Measurements from ENCODE around the gene STKLD1. TPM values are rescaled to one million over a fixed set of nuclear protein-coding genes. Genes with fewer than 3 reads are reported as not detected.

Gene STKLD1
- total and polyA plus RNA-seq, 9 of the 15 experiments (the other 6 are each of a cell fraction or from before 2014, with no cell fraction given), result 0.10 to 0.65 (median 0.33) TPM; not detected in 2

DNA sequence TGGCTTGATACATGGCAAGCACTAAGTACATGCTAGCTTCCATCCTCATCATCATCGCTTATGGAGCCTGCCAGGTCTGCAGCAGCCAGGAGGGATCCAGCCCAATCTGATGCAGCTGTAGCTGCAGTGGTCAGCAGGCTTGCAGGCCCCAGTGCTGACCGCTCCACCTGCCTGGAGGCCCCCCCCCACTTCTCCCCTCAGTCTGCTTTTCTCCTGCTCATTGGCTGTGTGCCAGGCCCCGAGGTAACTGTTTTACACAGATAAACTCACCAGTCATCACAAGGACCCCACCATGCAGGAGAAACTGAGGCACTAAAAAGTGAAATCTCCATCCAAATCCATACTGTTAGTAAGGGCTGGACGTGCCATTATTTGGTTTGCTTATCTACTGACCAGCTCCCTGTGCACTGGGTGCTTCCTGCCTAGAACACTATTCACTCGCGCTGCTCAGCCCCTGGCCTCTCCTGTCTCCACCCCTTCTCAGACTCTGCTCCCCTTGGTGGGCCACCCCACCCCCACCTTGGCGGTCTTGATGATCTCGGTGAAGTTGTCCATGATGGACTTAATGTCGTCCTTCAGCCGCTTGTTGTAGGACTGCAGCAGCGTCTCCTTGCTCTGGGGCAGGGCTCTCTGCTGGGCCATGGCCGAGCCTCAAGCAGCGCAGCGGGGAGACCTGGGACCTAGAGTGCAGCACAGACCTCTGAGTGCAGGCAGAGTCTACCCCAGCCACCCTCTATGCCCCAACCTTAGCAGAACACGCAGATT lies 30.0 kb upstream of the STKLD1 start (continued):
- TF ChIP-seq, protein P1, sequence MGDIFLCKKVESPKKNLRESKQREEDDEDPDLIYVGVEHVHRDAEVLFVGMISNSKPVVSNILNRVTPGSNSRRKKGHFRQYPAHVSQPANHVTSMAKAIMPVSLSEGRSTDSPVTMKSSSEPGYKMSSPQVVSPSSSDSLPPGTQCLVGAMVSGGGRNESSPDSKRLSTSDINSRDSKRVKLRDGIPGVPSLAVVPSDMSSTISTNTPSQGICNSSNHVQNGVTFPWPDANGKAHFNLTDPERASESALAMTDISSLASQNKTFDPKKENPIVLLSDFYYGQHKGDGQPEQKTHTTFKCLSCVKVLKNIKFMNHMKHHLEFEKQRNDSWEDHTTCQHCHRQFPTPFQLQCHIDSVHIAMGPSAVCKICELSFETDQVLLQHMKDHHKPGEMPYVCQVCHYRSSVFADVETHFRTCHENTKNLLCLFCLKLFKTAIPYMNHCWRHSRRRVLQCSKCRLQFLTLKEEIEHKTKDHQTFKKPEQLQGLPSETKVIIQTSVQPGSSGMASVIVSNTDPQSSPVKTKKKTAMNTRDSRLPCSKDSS (IDR thresholded peaks at IDR 0.05; ENCODE audit: low read depth, partially characterized antibody), result no peak
- TF ChIP-seq ASH1L (IDR thresholded peaks at IDR 0.05; ENCODE audit: borderline replicate concordance, low read depth, partially characterized antibody) (no peak), CHD4 (IDR thresholded peaks at IDR 0.05; ENCODE audit: insufficient read depth, insufficient replicate concordance, low read depth, low read length, poor library complexity, severe bottlenecking) (no peak), NFIC (IDR thresholded peaks at IDR 0.05) (peak; percentile 92), ZZZ3 (IDR thresholded peaks at IDR 0.05) (no peak), COPS2 (conservative IDR thresholded peaks at IDR 0.05) (no peak), XRCC5 (IDR thresholded peaks at IDR 0.05; ENCODE audit: low read depth, low read length) (0 out of 2 replicates have a peak, but pooled peaks have one; percentile 3), NELFE (IDR thresholded peaks at IDR 0.05; ENCODE audit: insufficient read depth, insufficient read length) (no peak), PHB (CRISPR knock-in tag; IDR thresholded peaks at IDR 0.05) (no peak), SP1 (CRISPR knock-in tag; IDR thresholded peaks at IDR 0.05) (no peak), ZNF3 (CRISPR knock-in tag; IDR thresholded peaks at IDR 0.05) (no peak), EP400 (IDR thresholded peaks at IDR 0.05) (no peak), CBX3 (IDR thresholded peaks at IDR 0.05; ENCODE audit: borderline replicate concordance in 1 of 2, low read length in 2 of 2) (no peak), MEF2A (IDR thresholded peaks at IDR 0.05; ENCODE audit: control insufficient read depth, low read depth, low read length) (no peak), TAF9B (IDR thresholded peaks at IDR 0.05; ENCODE audit: partially characterized antibody) (no peak), EGR1 (conservative IDR thresholded peaks at IDR 0.05) (no peak), SP2 (IDR thresholded peaks at IDR 0.05; ENCODE audit: extremely low read depth, low read depth, low read length, poor library complexity, severe bottlenecking) (no peak)
- TF ChIP-seq, protein P2, sequence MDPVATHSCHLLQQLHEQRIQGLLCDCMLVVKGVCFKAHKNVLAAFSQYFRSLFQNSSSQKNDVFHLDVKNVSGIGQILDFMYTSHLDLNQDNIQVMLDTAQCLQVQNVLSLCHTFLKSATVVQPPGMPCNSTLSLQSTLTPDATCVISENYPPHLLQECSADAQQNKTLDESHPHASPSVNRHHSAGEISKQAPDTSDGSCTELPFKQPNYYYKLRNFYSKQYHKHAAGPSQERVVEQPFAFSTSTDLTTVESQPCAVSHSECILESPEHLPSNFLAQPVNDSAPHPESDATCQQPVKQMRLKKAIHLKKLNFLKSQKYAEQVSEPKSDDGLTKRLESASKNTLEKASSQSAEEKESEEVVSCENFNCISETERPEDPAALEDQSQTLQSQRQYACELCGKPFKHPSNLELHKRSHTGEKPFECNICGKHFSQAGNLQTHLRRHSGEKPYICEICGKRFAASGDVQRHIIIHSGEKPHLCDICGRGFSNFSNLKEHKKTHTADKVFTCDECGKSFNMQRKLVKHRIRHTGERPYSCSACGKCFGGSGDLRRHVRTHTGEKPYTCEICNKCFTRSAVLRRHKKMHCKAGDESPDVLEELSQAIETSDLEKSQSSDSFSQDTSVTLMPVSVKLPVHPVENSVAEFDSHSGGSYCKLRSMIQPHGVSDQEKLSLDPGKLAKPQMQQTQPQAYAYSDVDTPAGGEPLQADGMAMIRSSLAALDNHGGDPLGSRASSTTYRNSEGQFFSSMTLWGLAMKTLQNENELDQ (CRISPR knock-in tag; IDR thresholded peaks at IDR 0.05; ENCODE audit: borderline replicate concordance), result no peak
- TF ChIP-seq, protein P3, sequence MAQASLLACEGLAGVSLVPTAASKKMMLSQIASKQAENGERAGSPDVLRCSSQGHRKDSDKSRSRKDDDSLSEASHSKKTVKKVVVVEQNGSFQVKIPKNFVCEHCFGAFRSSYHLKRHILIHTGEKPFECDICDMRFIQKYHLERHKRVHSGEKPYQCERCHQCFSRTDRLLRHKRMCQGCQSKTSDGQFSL (CRISPR knock-in tag; IDR thresholded peaks at IDR 0.05), result no peak
- TF ChIP-seq, protein P3 (tag; IDR thresholded peaks at IDR 0.05), result peak in 1 of 2 experiments; percentile 37; a peak in 1 of 4 replicates

Data from K562 (cell line).